Measurements from ENCODE around the gene RBM41. TPM values are rescaled to one million over a fixed set of nuclear protein-coding genes. Genes with fewer than 3 reads are reported as not detected.

The RBM41 gene
- total and polyA plus RNA-seq, 2 experiments from 2014 or later, result 20.0 to 21.9 TPM

GRCh38 chrX:107029752-107030151 is 88.9 kb downstream of the RBM41 start (continued):
- no peak for TF ChIP-seq ETS1 (IDR thresholded peaks at IDR 0.05)

GRCh38 chrX:107025545-107025944 is 93.1 kb downstream of the RBM41 start:
- no peak for TF ChIP-seq ZNF462 (CRISPR knock-in tag; IDR thresholded peaks at IDR 0.05)
- no peak for TF ChIP-seq NANOG (IDR thresholded peaks at IDR 0.05; ENCODE audit: borderline replicate concordance)
- no peak for TF ChIP-seq JUNB (IDR thresholded peaks at IDR 0.05; ENCODE audit: unreplicated experiment)
- TF ChIP-seq EZH2 (IDR thresholded peaks at IDR 0.05; ENCODE audit: low read depth, unreplicated experiment), result no peak
- peak; percentile 65 to 78 for TF ChIP-seq CTCF (conservative IDR thresholded peaks at IDR 0.05; ENCODE audit: low read depth in 2 of 2)
- TF ChIP-seq REST (IDR thresholded peaks at IDR 0.05; ENCODE audit: unreplicated experiment), result no peak
- Histone ChIP-seq H3F3A (replicated peaks; ENCODE audit: low read depth) (no peaks in the 10 kb centered on the region), H3K4me3 (no peak overlapping the region), H3K4me2 (no peak overlapping the region), H4K20me1 (replicated peaks; ENCODE audit: insufficient read depth) (no peaks in the 10 kb centered on the region), H3K9me2 (ENCODE audit: insufficient read depth) (no peaks in the 10 kb centered on the region), H3K4me1 (ENCODE audit: insufficient read depth) (no peaks in the 10 kb centered on the region), H3K36me3 (ENCODE audit: insufficient read depth) (no peaks in the 10 kb centered on the region), H3K79me2 (replicated peaks; ENCODE audit: insufficient read depth) (no peaks in the 10 kb centered on the region), H3K27me3 (ENCODE audit: insufficient read depth) (no peaks in the 10 kb centered on the region), H2AFZ (no peak overlapping the region), H3K27ac (ENCODE audit: low read depth) (no peak overlapping the region)
- no peaks in the 10 kb centered on the region for H3K36me3 Mint-ChIP-seq (ENCODE audit: low read depth)
- H3K4me3 Mint-ChIP-seq, result no peak overlapping the region
- H3K27me3 Mint-ChIP-seq (ENCODE audit: insufficient read depth, low read depth, poor library complexity), result no peaks in the 10 kb centered on the region
- no peaks in the 10 kb centered on the region for H3K9me3 Mint-ChIP-seq
- H3K4me1 Mint-ChIP-seq, result no peaks in the 10 kb centered on the region
- ATAC-seq (peak; percentile 42; the same call in 2 of the 3 replicates), DNase-seq (ENCODE audit: low spot score) (peak; percentile 54)
- no peak overlapping the region for H3K27ac Mint-ChIP-seq
